MM.1S (cell line): ENCODE data around the gene PSMC3IP.

Source experiments
- EZH2 ChIP-seq: fragments of 300-600 bp; sonication (generic); optimal IDR thresholded peaks from 2 replicates; pipeline ENCODE3; 2017; ENCODE audit warnings: low read depth, mild to moderate bottlenecking, antibody characterized with exemption, low read length, mixed read lengths
- TF ChIP-seq, protein P1 (sequence below): fragments of 300-600 bp; sonication (generic); IDR thresholded peaks from 2 replicates; pipeline ENCODE4 v1.5.1; 2016; ENCODE audit warnings: antibody characterized with exemption, low read length, mixed read lengths

DNA sequence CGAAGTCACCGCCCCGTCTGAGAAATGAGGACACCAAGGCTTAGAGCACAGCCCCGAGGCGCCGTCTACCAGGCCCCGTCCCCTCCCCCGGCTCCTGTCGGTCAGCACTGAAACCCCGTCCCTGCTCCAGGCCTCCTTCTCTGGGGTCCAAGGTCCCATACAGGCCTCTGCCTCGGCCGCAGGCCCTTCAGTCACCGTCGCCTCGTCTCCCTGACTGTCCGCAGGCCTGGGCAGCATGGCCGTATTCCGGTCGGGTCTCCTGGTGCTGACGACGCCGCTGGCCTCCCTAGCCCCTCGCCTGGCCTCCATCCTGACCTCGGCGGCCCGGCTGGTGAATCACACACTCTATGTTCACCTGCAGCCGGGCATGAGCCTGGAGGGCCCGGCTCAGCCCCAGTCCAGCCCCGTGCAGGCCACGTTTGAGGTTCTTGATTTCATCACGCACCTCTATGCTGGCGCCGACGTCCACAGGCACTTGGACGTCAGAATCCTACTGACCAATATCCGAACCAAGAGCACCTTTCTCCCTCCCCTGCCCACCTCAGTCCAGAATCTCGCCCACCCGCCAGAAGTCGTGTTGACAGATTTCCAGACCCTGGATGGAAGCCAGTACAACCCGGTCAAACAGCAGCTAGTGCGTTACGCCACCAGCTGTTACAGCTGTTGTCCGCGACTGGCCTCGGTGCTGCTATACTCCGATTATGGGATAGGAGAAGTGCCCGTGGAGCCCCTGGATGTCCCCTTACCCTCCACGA, 15.0 kb downstream of the PSMC3IP start:
- TF ChIP-seq, protein P1, sequence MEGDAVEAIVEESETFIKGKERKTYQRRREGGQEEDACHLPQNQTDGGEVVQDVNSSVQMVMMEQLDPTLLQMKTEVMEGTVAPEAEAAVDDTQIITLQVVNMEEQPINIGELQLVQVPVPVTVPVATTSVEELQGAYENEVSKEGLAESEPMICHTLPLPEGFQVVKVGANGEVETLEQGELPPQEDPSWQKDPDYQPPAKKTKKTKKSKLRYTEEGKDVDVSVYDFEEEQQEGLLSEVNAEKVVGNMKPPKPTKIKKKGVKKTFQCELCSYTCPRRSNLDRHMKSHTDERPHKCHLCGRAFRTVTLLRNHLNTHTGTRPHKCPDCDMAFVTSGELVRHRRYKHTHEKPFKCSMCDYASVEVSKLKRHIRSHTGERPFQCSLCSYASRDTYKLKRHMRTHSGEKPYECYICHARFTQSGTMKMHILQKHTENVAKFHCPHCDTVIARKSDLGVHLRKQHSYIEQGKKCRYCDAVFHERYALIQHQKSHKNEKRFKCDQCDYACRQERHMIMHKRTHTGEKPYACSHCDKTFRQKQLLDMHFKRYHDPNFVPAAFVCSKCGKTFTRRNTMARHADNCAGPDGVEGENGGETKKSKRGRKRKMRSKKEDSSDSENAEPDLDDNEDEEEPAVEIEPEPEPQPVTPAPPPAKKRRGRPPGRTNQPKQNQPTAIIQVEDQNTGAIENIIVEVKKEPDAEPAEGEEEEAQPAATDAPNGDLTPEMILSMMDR = no peak
- TF ChIP-seq EZH2 = no peak
